Astrocyte of the hippocampus (primary cell): Measurements from ENCODE around the gene PBX1.
"Not testable (repeated sequence)": the region's sequence is repeated elsewhere in the genome, so short reads cannot be mapped to it uniquely, and the experiment has no call there.

Experiments
- DNase-seq: peaks from one replicate; pipeline ENCODE4 v3.0.0; 2011; ENCODE audit warnings: low read depth, low spot score

PBX1 gene

GRCh38 chr1:164558461-164559341 lies at the start of gene PBX1:
TSS of gene PBX1 (plus strand) at chr1:164559184.
- peak; percentile 99 for DNase-seq

GRCh38 chr1:164510435-164510834 lies 48.5 kb upstream of the PBX1 start:
- DNase-seq: no peak

- DNase-seq: no peak
Measured at GRCh38 chr1:164511001-164511705, 47.8 kb upstream of the PBX1 start.

- DNase-seq: no peak
Measured at GRCh38 chr1:164515231-164515630, 43.8 kb upstream of the PBX1 start.

GRCh38 chr1:164515711-164516331 lies 43.2 kb upstream of the PBX1 start:
- DNase-seq: no peak

- no peak for DNase-seq
Measured at GRCh38 chr1:164516591-164516990, 42.4 kb upstream of the PBX1 start.

GRCh38 chr1:164518692-164519332 lies 40.2 kb upstream of the PBX1 start:
- DNase-seq: no peak

- no peak for DNase-seq
Measured at GRCh38 chr1:164519426-164519825, 39.6 kb upstream of the PBX1 start.

- DNase-seq: peak; percentile 45
Measured at GRCh38 chr1:164524810-164525209, 34.2 kb upstream of the PBX1 start.

GRCh38 chr1:164534863-164535610 lies 23.9 kb upstream of the PBX1 start:
- DNase-seq: no peak

- not testable (repeated sequence) for DNase-seq
Measured at GRCh38 chr1:164552463-164552988, 6.5 kb upstream of the PBX1 start.

- DNase-seq: no peak
Measured at GRCh38 chr1:164557270-164557669, 1.7 kb upstream of the PBX1 start.

- peak; percentile 58 for DNase-seq
Measured at GRCh38 chr1:164559342-164560051, 513 bp downstream of the PBX1 start.

- peak; percentile 54 for DNase-seq
Measured at GRCh38 chr1:164560121-164560541, 1.1 kb downstream of the PBX1 start.

- DNase-seq: no peak
Measured at GRCh38 chr1:164560556-164560955, 1.6 kb downstream of the PBX1 start.

GRCh38 chr1:164561007-164561406 lies 2.0 kb downstream of the PBX1 start:
- peak; percentile 33 for DNase-seq

- DNase-seq: peak; percentile 28
Measured at GRCh38 chr1:164561472-164561871, 2.5 kb downstream of the PBX1 start.

GRCh38 chr1:164562061-164562460 lies 3.1 kb downstream of the PBX1 start:
- DNase-seq: no peak

- peak; percentile 36 for DNase-seq
Measured at GRCh38 chr1:164562511-164562910, 3.5 kb downstream of the PBX1 start.

- no peak for DNase-seq
Measured at GRCh38 chr1:164562947-164563520, 4.0 kb downstream of the PBX1 start.
